H1 (cell line): Measurements from ENCODE around the gene BCL2L1. TPM values are rescaled to one million over a fixed set of nuclear protein-coding genes. Genes with fewer than 3 reads are reported as not detected.

Experiments
- CEBPB ChIP-seq: IDR thresholded peaks from 2 replicates; pipeline ENCODE4 v1.6.1; 2012; ENCODE audit warnings: low read depth, low read length
- CHD2 ChIP-seq: IDR thresholded peaks from 2 replicates; pipeline ENCODE4 v1.6.1; 2012; ENCODE audit warnings: low read length, improper control_type of control experiment
- CHD7 ChIP-seq: fragments of 300-600 bp; sonication (generic); IDR thresholded peaks from 2 replicates; pipeline ENCODE4 v1.7.1; 2012; ENCODE audit warnings: low read length, moderate library complexity, mild to moderate bottlenecking, inconsistent platforms; ENCODE audit not compliant: insufficient replicate concordance
- FOSL1 ChIP-seq: IDR thresholded peaks from 2 replicates; pipeline ENCODE4 v1.6.1; 2011; ENCODE audit warnings: mild to moderate bottlenecking, low read depth, low read length, moderate library complexity; ENCODE audit not compliant: insufficient read depth
- KDM5A ChIP-seq: fragments of 200-600 bp; IDR thresholded peaks from 2 replicates; pipeline ENCODE4 v1.7.1; 2012; ENCODE audit warnings: mild to moderate bottlenecking, low read length, inconsistent platforms, mixed read lengths
- POU5F1 ChIP-seq: IDR thresholded peaks from 2 replicates; pipeline ENCODE4 v1.6.1; 2011; ENCODE audit warnings: low read depth, mild to moderate bottlenecking, low read length, moderate library complexity
- RXRA ChIP-seq: IDR thresholded peaks from 2 replicates; pipeline ENCODE4 v1.6.1; 2011; ENCODE audit warnings: low read depth, mild to moderate bottlenecking, low read length, moderate library complexity; ENCODE audit not compliant: insufficient read depth
- TAF1 ChIP-seq: IDR thresholded peaks from 2 replicates; pipeline ENCODE4 v1.6.1; 2011; ENCODE audit warnings: mild to moderate bottlenecking, low read depth, low read length
- TAF7 ChIP-seq: optimal IDR thresholded peaks from 2 replicates; pipeline ENCODE3; 2011; ENCODE audit warnings: low read depth, mild to moderate bottlenecking, inconsistent platforms, low read length, moderate library complexity, borderline replicate concordance
- TEAD4 ChIP-seq: IDR thresholded peaks from 2 replicates; pipeline ENCODE4 v1.6.1; 2012; ENCODE audit warnings: low read depth, low read length, inconsistent platforms, mixed read lengths
- ZNF274 ChIP-seq: IDR thresholded peaks from 2 replicates; pipeline ENCODE4 v1.7.0; 2012; ENCODE audit warnings: low read length, borderline replicate concordance; ENCODE audit errors: extremely low read depth
- polyA plus RNA-seq, 7 experiments: library from polyadenylated mRNA; depleted of rRNA in 3 of 7; stranded (reverse) in 5 of 7; unstranded in 2 of 7; fragments of >200 nt in 5 of 7; fragments of 200-250 nt in 2 of 7; gene quantifications; 1 replicate in 5 of 7; 2 replicates in 1 of 7; 4 replicates in 1 of 7; pipeline versions ENCODE4 v1.2.1 to v1.2.3, GENCODE V29; 2011 to 2013; ENCODE audit warnings: missing spikeins in 2 of 7, mixed read lengths in 2 of 7
- total RNA-seq: library from RNA; stranded (reverse); fragmentation: NEBNext Ultra II Directional; extraction: Animal tissue kit (Norgen Biotek cat#: 25700); gene quantifications from 2 replicates; pipeline ENCODE4 v1.2.1, GENCODE V29; 2021
- TF ChIP-seq, protein P1 (sequence below): IDR thresholded peaks from 2 replicates; pipeline ENCODE4 v1.6.1; 2011; ENCODE audit warnings: low read length, improper control_type of control experiment

BCL2L1 gene
- total and polyA plus RNA-seq, 2 of the 8 experiments (the other 6 are each of a cell fraction or from before 2014, with no cell fraction given) = 64.9 to 66.1 TPM

DNA sequence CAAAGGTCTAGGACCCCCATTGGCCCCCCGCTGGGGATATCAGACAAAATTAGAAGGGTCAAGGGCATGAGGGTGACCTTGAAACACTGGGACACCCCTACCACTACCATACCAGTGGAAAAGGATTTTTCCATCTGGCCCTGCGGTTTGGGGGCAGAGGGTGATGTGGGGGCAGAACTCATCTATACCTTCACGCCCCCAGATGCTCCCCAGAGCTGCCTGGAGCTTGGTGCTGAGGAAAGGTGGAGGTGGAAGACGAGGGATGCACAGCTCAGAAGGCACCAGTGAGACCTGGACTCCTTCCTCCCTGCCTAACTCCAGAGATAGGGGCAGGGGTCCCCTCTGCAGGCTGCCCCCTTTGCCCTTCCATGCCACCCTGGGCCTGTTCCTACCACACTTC lies 83.9 kb downstream of the BCL2L1 start (continued):
- TF ChIP-seq CHD7 (no peak), POU5F1 (no peak), CHD2 (no peak), TAF1 (no peak), TAF7 (no peak), TEAD4 (no peak), ZNF274 (no peak), KDM5A (no peak), CEBPB (no peak), FOSL1 (no peak), RXRA (no peak)
- TF ChIP-seq, protein P1, sequence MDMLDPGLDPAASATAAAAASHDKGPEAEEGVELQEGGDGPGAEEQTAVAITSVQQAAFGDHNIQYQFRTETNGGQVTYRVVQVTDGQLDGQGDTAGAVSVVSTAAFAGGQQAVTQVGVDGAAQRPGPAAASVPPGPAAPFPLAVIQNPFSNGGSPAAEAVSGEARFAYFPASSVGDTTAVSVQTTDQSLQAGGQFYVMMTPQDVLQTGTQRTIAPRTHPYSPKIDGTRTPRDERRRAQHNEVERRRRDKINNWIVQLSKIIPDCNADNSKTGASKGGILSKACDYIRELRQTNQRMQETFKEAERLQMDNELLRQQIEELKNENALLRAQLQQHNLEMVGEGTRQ = no peak
